Measurements from ENCODE around the gene NIM1K.
A peak's percentile ranks its signal among the peaks of the same experiment; 100 is the strongest.
"Not testable (repeated sequence)": the region's sequence is repeated elsewhere in the genome, so short reads cannot be mapped to it uniquely, and the experiment has no call there.

Gene NIM1K

GRCh38 chr5:43191740-43192557 is at the start of gene NIM1K:
TSS of gene NIM1K (plus strand) at chr5:43192225. CDS start at chr5:43245776, 53,551 bp downstream.
- DNase-seq (ENCODE audit: low read depth), result peak; percentile 37

DNA sequence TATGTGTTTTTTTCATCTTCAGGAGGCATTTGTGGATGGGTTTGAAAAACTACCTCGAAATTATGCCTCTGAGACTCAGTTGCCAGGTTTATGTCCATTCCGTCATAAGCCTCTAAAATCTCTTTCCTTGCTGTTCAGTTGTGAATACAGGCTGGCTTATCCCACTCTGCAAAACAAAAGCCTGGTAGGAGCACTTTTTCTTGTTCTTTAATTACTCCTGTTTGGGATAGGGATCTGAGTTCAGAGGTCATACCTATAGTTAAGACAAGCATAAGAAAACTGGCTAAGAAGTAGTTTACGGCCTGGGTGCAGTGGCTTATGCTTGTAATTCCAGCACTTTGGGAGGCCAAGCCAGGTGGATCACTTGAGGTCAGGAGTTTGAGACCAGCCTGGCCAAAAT is 47.0 kb upstream of the NIM1K start:
- no peak for DNase-seq (ENCODE audit: low read depth)

GRCh38 chr5:43146958-43147357 is 45.1 kb upstream of the NIM1K start:
- DNase-seq (ENCODE audit: low read depth), result no peak

DNA sequence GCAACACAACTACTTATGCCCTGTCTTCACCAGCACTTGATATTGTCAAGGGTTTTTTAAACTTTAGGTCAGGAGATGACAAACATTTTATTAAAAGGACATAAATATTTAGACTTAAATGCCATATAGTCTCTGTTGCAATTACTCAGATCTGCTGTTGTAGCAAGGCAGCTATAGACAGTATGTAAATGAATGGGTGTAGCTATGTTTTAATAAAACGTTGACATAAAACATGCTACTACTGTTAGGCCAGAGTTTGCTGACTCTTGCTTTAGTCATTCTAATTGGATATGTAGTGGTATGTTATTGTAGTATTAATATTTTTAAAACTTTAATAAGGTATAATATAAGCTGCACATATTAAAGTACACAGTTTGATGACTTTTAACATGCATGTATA is 43.6 kb upstream of the NIM1K start:
- no peak for DNase-seq (ENCODE audit: low read depth)

DNA sequence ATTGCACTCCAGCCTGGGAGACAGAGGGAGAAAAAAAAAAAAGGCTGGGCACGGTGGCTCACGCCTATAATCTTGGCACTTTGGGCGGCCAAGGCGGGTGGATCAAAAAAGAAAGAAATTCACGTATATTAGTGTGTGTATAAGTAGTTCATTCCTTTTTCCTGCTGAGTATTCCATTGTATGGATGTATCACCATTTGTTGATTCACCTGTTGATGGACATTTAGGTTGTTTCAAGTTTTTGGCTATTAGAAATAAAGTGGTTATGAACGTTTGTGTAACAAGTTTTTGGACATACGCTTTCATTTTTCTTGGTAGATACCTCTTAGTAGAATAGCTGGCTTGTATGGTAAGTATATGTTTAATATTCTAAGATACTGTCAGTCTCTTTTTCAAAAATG is 42.8 kb upstream of the NIM1K start:
- DNase-seq (ENCODE audit: low read depth), result no peak

DNA sequence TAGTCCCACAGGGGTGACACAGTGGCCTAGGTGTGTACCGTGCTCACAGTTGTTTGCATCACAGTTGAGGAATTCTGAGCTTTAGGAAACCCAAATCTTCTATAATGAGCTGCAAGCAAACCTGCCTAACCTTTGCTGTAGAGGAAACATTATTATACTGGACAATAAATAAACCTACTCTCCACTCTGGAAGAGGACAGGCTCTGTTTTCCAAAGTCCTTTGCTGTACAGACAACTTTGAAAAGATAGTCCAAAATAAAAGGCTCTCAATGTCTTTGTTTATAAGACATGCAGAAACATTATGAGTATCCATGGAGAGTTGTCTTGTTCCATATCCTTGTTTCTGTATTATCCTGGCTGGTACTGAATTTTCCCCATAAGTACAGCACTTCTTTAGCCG is 42.0 kb upstream of the NIM1K start:
- no peak for DNase-seq (ENCODE audit: low read depth)

- no peak for DNase-seq (ENCODE audit: low read depth)
Measured at GRCh38 chr5:43150748-43151147, 41.3 kb upstream of the NIM1K start.

DNA sequence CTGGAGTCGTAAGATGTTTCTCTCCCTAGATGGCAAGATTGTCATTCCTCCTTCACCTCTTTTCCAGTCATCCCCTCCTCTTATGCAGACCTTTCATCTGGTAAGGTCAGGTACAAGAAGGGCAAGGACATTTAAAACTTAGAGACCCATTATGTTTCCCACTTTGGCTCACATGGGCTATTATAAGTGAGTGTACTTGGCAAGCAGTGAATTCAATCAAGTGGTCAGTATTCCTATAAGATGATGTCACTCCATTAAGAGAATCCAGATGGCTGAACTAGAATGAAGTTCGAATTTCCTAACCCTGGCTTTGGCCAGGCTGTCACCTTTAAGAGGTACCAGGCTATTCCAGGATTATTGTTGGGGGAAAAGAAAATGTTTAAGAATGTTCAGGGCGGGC is 39.1 kb upstream of the NIM1K start:
- DNase-seq (ENCODE audit: low read depth), result peak; percentile 62

- DNase-seq (ENCODE audit: low read depth), result no peak
Measured at GRCh38 chr5:43154469-43154868, 37.6 kb upstream of the NIM1K start.

- DNase-seq (ENCODE audit: low read depth), result no peak
Measured at GRCh38 chr5:43155394-43156096, 36.5 kb upstream of the NIM1K start.

DNA sequence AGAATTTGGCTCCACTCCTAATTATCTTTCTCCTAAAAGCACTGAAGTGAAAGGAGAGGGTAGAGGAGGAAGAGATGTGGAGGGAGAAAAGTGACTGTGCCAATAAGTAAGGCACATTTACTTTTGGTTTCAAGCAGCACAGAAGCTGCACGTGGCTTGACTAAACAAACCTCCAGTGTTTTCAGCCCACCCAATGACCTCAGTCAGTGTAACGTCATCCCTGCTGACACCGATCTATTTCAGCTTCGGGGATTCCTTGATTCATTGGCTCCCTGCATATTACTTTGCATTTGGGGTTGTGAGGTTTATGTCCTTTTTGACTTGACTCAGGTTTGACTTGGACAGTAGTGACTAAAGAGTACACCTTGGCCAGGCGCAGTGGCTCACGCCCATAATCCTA is 35.6 kb upstream of the NIM1K start:
- DNase-seq (ENCODE audit: low read depth), result peak; percentile 48

- DNase-seq (ENCODE audit: low read depth), result no peak
Measured at GRCh38 chr5:43157068-43157467, 35.0 kb upstream of the NIM1K start.

GRCh38 chr5:43161244-43161643 is 30.8 kb upstream of the NIM1K start:
- DNase-seq (ENCODE audit: low read depth), result no peak

- not testable (repeated sequence) for DNase-seq (ENCODE audit: low read depth)
Measured at GRCh38 chr5:43164801-43165200, 27.2 kb upstream of the NIM1K start.

- DNase-seq (ENCODE audit: low read depth), result no peak
Measured at GRCh38 chr5:43165323-43165722, 26.7 kb upstream of the NIM1K start.

GRCh38 chr5:43168175-43168574 is 23.9 kb upstream of the NIM1K start:
- DNase-seq (ENCODE audit: low read depth), result no peak

- DNase-seq (ENCODE audit: low read depth), result no peak
Measured at GRCh38 chr5:43171451-43171850, 20.6 kb upstream of the NIM1K start.

DNA sequence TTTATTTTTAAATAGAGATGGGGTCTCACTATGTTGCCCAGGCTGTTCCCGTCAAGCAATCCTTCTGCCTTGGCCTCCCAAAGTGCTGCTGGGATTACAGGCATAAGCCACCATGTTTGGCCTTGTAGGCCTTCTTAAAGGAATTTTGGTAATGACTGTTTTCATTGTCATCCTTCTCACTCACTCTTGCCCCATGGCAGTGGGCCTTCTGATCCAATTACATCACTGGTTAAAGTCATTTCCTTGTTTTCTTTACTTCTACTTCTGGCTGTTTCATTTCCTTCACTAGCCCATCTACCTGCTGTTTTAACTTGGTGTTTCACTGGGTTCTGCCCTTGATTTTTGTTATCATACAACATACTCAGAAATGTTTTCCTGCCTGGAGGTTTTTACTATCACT is 20.1 kb upstream of the NIM1K start:
- peak; percentile 12 for DNase-seq (ENCODE audit: low read depth)

DNA sequence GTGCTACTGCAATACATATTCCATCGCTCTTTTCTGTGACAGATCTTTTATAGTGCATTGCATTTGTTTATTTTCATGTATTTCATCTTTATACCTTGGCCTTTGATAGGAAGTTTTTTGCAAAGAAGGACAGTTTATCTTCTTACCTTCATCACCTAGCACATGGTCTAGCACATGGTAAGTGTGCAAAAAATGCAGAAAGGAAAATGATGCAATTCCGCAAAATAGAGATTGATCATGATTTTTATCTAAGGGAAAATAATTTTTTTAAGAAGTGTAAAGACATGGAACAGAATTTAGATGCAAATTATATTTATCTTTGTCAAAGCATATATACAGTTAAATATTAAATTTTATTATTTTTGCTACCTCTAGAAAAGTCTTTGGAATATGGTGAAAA is 19.2 kb upstream of the NIM1K start:
- DNase-seq (ENCODE audit: low read depth), result no peak

- no peak for DNase-seq (ENCODE audit: low read depth)
Measured at GRCh38 chr5:43174586-43174985, 17.4 kb upstream of the NIM1K start.

- no peak for DNase-seq (ENCODE audit: low read depth)
Measured at GRCh38 chr5:43179836-43180235, 12.2 kb upstream of the NIM1K start.

DNA sequence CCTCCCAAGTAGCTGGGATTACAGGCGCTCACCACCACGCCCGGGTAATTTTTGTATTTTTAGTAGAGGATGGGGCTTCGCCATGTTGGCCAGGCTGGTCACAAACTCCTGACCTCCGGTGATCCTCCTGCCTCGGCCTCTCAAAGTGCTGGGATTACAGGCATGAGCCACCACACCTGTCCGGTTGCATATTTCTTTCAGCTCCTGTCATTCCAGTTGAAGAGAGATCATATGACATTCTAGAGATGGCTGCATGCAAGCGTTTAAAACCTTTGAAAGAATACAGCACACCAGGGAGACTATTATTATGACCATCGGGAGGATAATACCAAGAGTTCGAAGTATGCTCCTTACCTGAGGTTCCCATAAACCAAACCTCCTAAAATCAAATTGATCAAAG is 9.6 kb upstream of the NIM1K start:
- no peak for DNase-seq (ENCODE audit: low read depth)

DNA sequence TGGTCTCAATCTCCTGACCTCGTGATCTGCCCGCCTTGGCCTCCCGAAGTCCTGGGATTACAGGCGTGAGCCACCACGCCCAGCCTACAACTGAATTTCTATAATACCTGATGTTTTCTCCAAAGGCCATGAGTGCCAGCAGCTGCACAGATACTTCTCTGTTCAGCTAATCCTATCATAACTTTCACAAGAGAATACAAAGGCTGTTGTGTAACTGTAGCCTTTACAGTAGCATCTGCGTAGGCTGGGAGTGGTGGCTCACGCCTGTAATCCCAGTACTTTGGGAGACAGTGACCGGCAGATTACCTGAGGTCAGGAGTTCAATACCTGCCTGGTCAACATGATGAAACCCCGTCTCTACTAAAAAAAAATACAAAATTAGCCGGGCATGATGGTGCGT is 8.9 kb upstream of the NIM1K start:
- not testable (repeated sequence) for DNase-seq (ENCODE audit: low read depth)
